ENCODE results near the gene TMEM63A.

Gene TMEM63A

GRCh38 chr1:225863167-225863566 is 19.0 kb downstream of the TMEM63A start:
- no peak for DNase-seq

GRCh38 chr1:225862581-225862950 is 19.6 kb downstream of the TMEM63A start:
- no peak for DNase-seq

- DNase-seq = no peak
Measured at GRCh38 chr1:225861834-225862580, 20.2 kb downstream of the TMEM63A start.

GRCh38 chr1:225860876-225861441 is 21.2 kb downstream of the TMEM63A start:
- no peak for DNase-seq

- no peak for DNase-seq
Measured at GRCh38 chr1:225860107-225860506, 22.1 kb downstream of the TMEM63A start.

- no peak for DNase-seq
Measured at GRCh38 chr1:225859151-225859550, 23.0 kb downstream of the TMEM63A start.

- no peak for DNase-seq
Measured at GRCh38 chr1:225857256-225857655, 24.9 kb downstream of the TMEM63A start.

- no peak for DNase-seq
Measured at GRCh38 chr1:225855503-225856300, 26.5 kb downstream of the TMEM63A start.

GRCh38 chr1:225853441-225853840 is 28.7 kb downstream of the TMEM63A start:
- no peak for DNase-seq

- DNase-seq = no peak
Measured at GRCh38 chr1:225852413-225853124, 29.6 kb downstream of the TMEM63A start.

- DNase-seq = peak; percentile 27
Measured at GRCh38 chr1:225851805-225852204, 30.4 kb downstream of the TMEM63A start.

- DNase-seq = no peak
Measured at GRCh38 chr1:225850370-225850769, 31.8 kb downstream of the TMEM63A start.

- DNase-seq = no peak
Measured at GRCh38 chr1:225849925-225850324, 32.3 kb downstream of the TMEM63A start.

- DNase-seq = no peak
Measured at GRCh38 chr1:225848030-225848955, 33.9 kb downstream of the TMEM63A start.

GRCh38 chr1:225847610-225848009 is 34.6 kb downstream of the TMEM63A start:
- no peak for DNase-seq

GRCh38 chr1:225846331-225847310 is 35.6 kb downstream of the TMEM63A start:
- no peak for DNase-seq

- DNase-seq = no peak
Measured at GRCh38 chr1:225845571-225846259, 36.5 kb downstream of the TMEM63A start.

GRCh38 chr1:225845097-225845496 is 37.1 kb downstream of the TMEM63A start:
- DNase-seq = no peak

GRCh38 chr1:225844236-225845061 is 37.7 kb downstream of the TMEM63A start:
- no peak for DNase-seq
